ENCODE results near the gene TRIL.

The TRIL gene

DNA sequence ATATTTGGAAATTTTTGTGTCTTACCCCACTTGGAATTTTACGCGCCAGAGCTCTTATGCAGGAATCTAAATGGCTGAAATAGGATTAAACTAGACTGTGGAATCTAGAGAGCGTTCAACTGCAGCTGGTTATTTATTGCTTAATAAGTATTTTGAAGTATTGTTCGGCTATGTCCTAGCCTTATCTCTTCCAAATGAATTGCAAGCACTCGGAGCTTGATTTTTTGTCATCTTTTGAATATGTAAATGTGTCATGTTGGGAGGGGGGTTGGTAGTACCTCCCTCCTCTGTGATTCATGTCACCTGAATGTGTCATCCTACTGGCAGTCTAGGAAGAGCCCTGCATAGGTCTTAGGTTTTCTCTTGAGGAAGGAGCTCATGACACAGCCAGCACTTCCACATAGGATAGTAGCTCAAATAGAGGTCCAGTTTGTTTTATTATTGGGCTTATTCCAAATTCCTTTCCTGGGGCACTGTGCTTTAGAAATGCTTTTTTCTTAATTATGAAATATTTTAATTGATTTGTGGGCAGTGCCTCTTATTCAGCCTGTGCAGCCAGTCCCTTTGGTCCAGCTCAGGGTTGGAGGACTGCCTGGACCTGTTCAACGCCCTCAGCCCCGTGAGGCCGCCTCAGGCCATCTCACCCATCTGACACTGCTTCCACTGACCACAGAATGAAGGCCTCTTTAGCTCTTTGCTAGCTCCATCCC lies 22.5 kb upstream of the TRIL start:
- POLR2A ChIA-PET: interaction anchor here (0.6 kb wide), 1 partner anchor 8 kb away, joined by 6 read pairs; no protein-coding TSS in a partner anchor
- DNase-seq (ENCODE audit: low read depth, low spot score): no peak

DNA sequence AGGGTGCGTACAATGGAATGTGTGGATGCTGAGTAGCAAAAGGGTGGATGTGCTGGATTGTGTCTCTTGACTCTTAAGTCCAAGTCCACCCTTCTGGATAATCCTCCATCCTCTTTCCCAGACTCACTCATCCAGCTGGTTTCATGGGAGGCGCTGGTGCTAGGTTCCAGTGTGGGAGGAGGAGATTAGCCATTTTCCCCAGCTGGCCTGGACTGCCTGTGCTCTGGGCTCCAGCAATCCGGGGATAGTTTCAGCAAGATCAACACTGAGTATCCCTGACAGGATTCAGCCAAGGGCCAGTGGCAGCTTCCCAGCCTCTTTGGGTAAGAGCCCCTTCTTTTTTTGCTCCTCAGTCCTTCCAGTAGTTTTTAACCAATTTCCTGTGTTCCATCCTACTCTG lies 21.6 kb upstream of the TRIL start:
- POLR2A ChIA-PET: interaction anchor here (0.6 kb wide), 1 partner anchor 9 kb away, joined by 6 read pairs; no protein-coding TSS in a partner anchor

More for the DNA sequence above, 22.5 kb upstream of the TRIL start:
- CTCF ChIA-PET: interaction anchor here (0.6 to 6.5 kb wide), 7 partner anchors 16 to 126 kb away, joined by 3 to 50 read pairs (median 5); partner anchors contain the start of gene TRIL
- H3K4me3 ChIP-seq (ENCODE audit: low read depth, low read length): no peak overlapping the region
- TF ChIP-seq CTCF (IDR thresholded peaks at IDR 0.05; ENCODE audit: insufficient read depth, low read length, missing control alignments): no peak

GRCh38 chr7:28977881-28978280 lies 19.8 kb upstream of the TRIL start:
- CTCF ChIA-PET: interaction anchor here (5.1 kb wide), 1 partner anchor 21 kb away, joined by 20 read pairs; the partner anchor contains the start of gene TRIL

More for the DNA sequence above, 21.6 kb upstream of the TRIL start:
- CTCF ChIA-PET: interaction anchor here (0.6 to 6.5 kb wide), 5 partner anchors 15 to 119 kb away, joined by 3 to 50 read pairs (median 6); partner anchors contain the start of gene TRIL
- no peak for DNase-seq (ENCODE audit: low read depth, low spot score)
- no peak for TF ChIP-seq CTCF (IDR thresholded peaks at IDR 0.05; ENCODE audit: insufficient read depth, low read length, missing control alignments)
- H3K4me3 ChIP-seq (ENCODE audit: low read depth, low read length): no peak overlapping the region

DNA sequence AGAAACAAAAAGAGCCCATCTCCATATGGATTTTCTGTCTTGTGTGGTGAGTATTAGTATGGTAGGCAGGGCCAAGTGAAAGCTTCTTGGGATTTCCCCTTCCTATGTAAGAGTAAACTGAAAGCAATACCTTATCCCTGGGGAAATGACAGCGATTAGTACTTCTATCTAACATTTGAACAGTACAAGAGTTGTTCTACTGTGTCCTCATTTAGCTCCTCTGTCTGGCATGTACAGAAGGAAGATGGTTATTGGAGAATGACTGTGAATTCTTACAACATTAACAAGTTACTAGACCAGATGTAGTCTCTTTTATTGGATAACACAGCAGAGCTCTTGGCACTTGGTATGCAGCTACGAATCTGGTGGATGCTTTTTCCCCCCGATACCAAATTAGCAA lies 17.9 kb upstream of the TRIL start:
- POLR2A ChIA-PET: no interaction called here
- TF ChIP-seq CTCF (IDR thresholded peaks at IDR 0.05; ENCODE audit: insufficient read depth, low read length, missing control alignments): no peak
- CTCF ChIA-PET: interaction anchor here (5.1 kb wide), 1 partner anchor 19 kb away, joined by 20 read pairs; the partner anchor contains the start of gene TRIL

More at GRCh38 chr7:28977881-28978280, 19.8 kb upstream of the TRIL start:
- DNase-seq (ENCODE audit: low read depth, low spot score): no peak
- TF ChIP-seq CTCF (IDR thresholded peaks at IDR 0.05; ENCODE audit: insufficient read depth, low read length, missing control alignments): no peak
- POLR2A ChIA-PET: no interaction called here
- H3K4me3 ChIP-seq (ENCODE audit: low read depth, low read length): no peak overlapping the region

DNA sequence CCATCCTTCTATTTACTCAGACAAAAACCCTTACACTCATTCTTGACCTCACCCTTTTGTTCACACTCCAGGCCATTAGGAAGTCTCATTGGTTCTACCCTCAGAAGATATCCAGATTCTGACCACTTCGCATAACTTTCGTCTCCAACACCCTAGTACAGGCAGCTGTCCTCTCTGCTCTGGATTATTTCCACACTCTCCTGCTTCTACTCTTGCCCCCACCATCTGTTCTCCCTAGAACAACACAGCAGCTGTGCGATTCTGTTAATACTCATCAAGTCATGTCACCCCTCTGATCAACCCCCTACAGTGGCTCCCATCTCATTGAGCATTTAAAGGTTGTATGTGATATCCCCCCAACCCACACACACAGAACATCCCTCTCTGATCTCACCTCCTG lies 15.5 kb upstream of the TRIL start:
- ChIA-PET POLR2A (no interaction called here), CTCF (interaction anchor here (0.8 to 1.5 kb wide), 2 partner anchors 9 to 13 kb away, joined by 3 read pairs; no protein-coding TSS in a partner anchor)
- no peak for DNase-seq (ENCODE audit: low read depth, low spot score)
- no peak overlapping the region for H3K4me3 ChIP-seq (ENCODE audit: low read depth, low read length)
- no peak for TF ChIP-seq CTCF (IDR thresholded peaks at IDR 0.05; ENCODE audit: insufficient read depth, low read length, missing control alignments)

More for the DNA sequence above, 17.9 kb upstream of the TRIL start:
- no peak for DNase-seq (ENCODE audit: low read depth, low spot score)
- H3K4me3 ChIP-seq (ENCODE audit: low read depth, low read length): no peak overlapping the region

DNA sequence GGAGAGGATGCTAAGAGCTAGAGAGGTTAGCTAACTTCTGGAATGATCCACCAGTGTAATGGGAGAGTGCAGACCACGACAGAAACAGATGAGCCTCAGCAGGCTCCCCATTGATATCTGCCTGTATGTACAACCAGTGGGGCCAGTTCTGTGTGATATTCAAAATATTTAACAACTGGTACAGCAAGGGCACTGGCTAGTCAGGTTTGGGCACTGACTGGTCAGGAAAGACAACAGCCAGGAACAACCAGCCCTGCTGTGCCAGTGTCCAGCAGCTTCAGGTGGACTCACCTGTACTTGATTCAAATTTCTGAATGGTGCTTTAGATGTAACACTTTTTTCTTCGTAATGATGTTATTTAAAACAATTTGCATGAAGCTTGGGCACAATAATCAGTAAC lies 5.9 kb upstream of the TRIL start:
- no peak for TF ChIP-seq CTCF (IDR thresholded peaks at IDR 0.05; ENCODE audit: insufficient read depth, low read length, missing control alignments)
- POLR2A ChIA-PET: no interaction called here
- no peak overlapping the region for H3K4me3 ChIP-seq (ENCODE audit: low read depth, low read length)
- CTCF ChIA-PET: interaction anchor here (1.2 to 2.3 kb wide), 3 partner anchors 16 to 53 kb away, joined by 3 to 6 read pairs (median 5); no protein-coding TSS in a partner anchor
- DNase-seq (ENCODE audit: low read depth, low spot score): no peak

Data from AG04449 (cell line).